Measurements from ENCODE around the gene CELF4. TPM values are rescaled to one million over a fixed set of nuclear protein-coding genes. Genes with fewer than 3 reads are reported as not detected.

CELF4 gene
- total and polyA plus RNA-seq, 2 donors (not counting 3 experiments of a cell fraction or from before 2014, with no cell fraction given) = not detected

GRCh38 chr18:37519510-37520135, 46.0 kb downstream of the CELF4 start:
- Histone ChIP-seq H3K4me1 (ENCODE audit: control insufficient read depth, extremely low read depth, insufficient read depth, low read length) (no peaks in the 10 kb centered on the region), H4K20me1 (replicated peaks; ENCODE audit: control insufficient read depth, extremely low read depth, insufficient read depth, low read length) (no peaks in the 10 kb centered on the region), H2AFZ (ENCODE audit: low read depth, low read length) (no peak overlapping the region), H3K9me1 (replicated peaks; ENCODE audit: control insufficient read depth, extremely low read depth, insufficient read depth, low read length) (no peaks in the 10 kb centered on the region), H3K9ac (replicated peaks; ENCODE audit: extremely low read depth, insufficient read depth, low read length) (no peak overlapping the region), H3K36me3 (ENCODE audit: control insufficient read depth in 2 of 2, extremely low read depth in 1 of 2, insufficient read depth in 2 of 2, low read length in 2 of 2) (no peaks in the 10 kb centered on the region), H3K27me3 (ENCODE audit: control insufficient read depth in 2 of 2, insufficient read depth in 2 of 2, low read length in 2 of 2) (peaks cover 7 to 11% of the 10 kb centered on the region in 2 experiments), H3K79me2 (ENCODE audit: control insufficient read depth, insufficient read depth, low read length) (no peaks in the 10 kb centered on the region), H3K9me3 (replicated peaks; ENCODE audit: control insufficient read depth, insufficient read depth, low read length) (no peaks in the 10 kb centered on the region), H3K4me3 (replicated peaks in 1 of 3; ENCODE audit: insufficient read depth in 1 of 3, low read depth in 1 of 3, low read length in 3 of 3) (no peak overlapping the region), H3K4me2 (ENCODE audit: insufficient read depth, low read length) (no peak overlapping the region), H3K27ac (ENCODE audit: insufficient read depth, low read depth, low read length) (no peak overlapping the region)
- dilution Hi-C loops (cut with MboI; ENCODE audit: extremely low pct_ligation_motif_present, low sequenced_read_pairs) (no loop called here), intact Hi-C loops (cut with micrococcal nuclease) (no loop called here)
- no TSS peak for BruUV-seq (replicated peaks)
- ChIA-PET CTCF (interaction anchor here (1.1 kb wide), 1 partner anchor 18 kb away, joined by 3 read pairs; no protein-coding TSS in a partner anchor), POLR2A (no interaction called here)
- DNase-seq (ENCODE audit: low read depth, low spot score) = no peak
- no peak for TF ChIP-seq POLR2A (IDR thresholded peaks at IDR 0.05; ENCODE audit: low read depth, low read length)
- no peak for FAIRE-seq

- Histone ChIP-seq H3K4me1 (ENCODE audit: control insufficient read depth, extremely low read depth, insufficient read depth, low read length) (no peaks in the 10 kb centered on the region), H3K9me3 (replicated peaks; ENCODE audit: control insufficient read depth, insufficient read depth, low read length) (no peaks in the 10 kb centered on the region), H4K20me1 (replicated peaks; ENCODE audit: control insufficient read depth, extremely low read depth, insufficient read depth, low read length) (no peaks in the 10 kb centered on the region), H3K4me3 (replicated peaks in 1 of 3; ENCODE audit: insufficient read depth in 1 of 3, low read depth in 1 of 3, low read length in 3 of 3) (no peak overlapping the region), H3K9me1 (replicated peaks; ENCODE audit: control insufficient read depth, extremely low read depth, insufficient read depth, low read length) (no peaks in the 10 kb centered on the region), H3K79me2 (ENCODE audit: control insufficient read depth, insufficient read depth, low read length) (no peaks in the 10 kb centered on the region), H3K9ac (replicated peaks; ENCODE audit: extremely low read depth, insufficient read depth, low read length) (no peak overlapping the region), H3K4me2 (ENCODE audit: insufficient read depth, low read length) (no peak overlapping the region), H2AFZ (ENCODE audit: low read depth, low read length) (no peak overlapping the region), H3K27me3 (ENCODE audit: control insufficient read depth in 2 of 2, insufficient read depth in 2 of 2, low read length in 2 of 2) (no peaks in the 10 kb centered on the region), H3K36me3 (ENCODE audit: control insufficient read depth in 2 of 2, extremely low read depth in 1 of 2, insufficient read depth in 2 of 2, low read length in 2 of 2) (no peaks in the 10 kb centered on the region), H3K27ac (ENCODE audit: insufficient read depth, low read depth, low read length) (no peak overlapping the region)
- ChIA-PET CTCF (no interaction called here), POLR2A (no interaction called here)
- intact Hi-C loops (cut with micrococcal nuclease) = no loop called here
- dilution Hi-C loops (cut with MboI; ENCODE audit: extremely low pct_ligation_motif_present, low sequenced_read_pairs) = no loop called here
- FAIRE-seq = no peak
- no TSS peak for BruUV-seq (replicated peaks)
- TF ChIP-seq FOS (IDR thresholded peaks at IDR 0.05; ENCODE audit: borderline replicate concordance, insufficient read depth, low read length) (no peak), MYC (IDR thresholded peaks at IDR 0.05; ENCODE audit: low read depth, low read length) (no peak), GATA2 (IDR thresholded peaks at IDR 0.05; ENCODE audit: insufficient read depth, insufficient read length, low read depth, low read length) (no peak), JUN (IDR thresholded peaks at IDR 0.05; ENCODE audit: borderline replicate concordance, insufficient read depth, insufficient read length, low read depth) (no peak), POLR2AphosphoS5 (IDR thresholded peaks at IDR 0.05; ENCODE audit: insufficient read depth, low read depth, low read length) (no peak), EZH2 (IDR thresholded peaks at IDR 0.05; ENCODE audit: borderline replicate concordance, low read depth, low read length, severe bottlenecking) (no peak)
- TF ChIP-seq, protein P1, sequence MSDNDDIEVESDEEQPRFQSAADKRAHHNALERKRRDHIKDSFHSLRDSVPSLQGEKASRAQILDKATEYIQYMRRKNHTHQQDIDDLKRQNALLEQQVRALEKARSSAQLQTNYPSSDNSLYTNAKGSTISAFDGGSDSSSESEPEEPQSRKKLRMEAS (IDR thresholded peaks at IDR 0.05; ENCODE audit: insufficient read depth, insufficient read length) = no peak
- TF ChIP-seq, protein P2, sequence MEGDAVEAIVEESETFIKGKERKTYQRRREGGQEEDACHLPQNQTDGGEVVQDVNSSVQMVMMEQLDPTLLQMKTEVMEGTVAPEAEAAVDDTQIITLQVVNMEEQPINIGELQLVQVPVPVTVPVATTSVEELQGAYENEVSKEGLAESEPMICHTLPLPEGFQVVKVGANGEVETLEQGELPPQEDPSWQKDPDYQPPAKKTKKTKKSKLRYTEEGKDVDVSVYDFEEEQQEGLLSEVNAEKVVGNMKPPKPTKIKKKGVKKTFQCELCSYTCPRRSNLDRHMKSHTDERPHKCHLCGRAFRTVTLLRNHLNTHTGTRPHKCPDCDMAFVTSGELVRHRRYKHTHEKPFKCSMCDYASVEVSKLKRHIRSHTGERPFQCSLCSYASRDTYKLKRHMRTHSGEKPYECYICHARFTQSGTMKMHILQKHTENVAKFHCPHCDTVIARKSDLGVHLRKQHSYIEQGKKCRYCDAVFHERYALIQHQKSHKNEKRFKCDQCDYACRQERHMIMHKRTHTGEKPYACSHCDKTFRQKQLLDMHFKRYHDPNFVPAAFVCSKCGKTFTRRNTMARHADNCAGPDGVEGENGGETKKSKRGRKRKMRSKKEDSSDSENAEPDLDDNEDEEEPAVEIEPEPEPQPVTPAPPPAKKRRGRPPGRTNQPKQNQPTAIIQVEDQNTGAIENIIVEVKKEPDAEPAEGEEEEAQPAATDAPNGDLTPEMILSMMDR (IDR thresholded peaks at IDR 0.05; ENCODE audit: extremely low read depth in 1 of 2, insufficient read depth in 1 of 2, low read depth in 1 of 2, low read length in 2 of 2) = no peak
- DNase-seq (ENCODE audit: low read depth, low spot score) = no peak
Measured at GRCh38 chr18:37516361-37516853, 49.2 kb downstream of the CELF4 start.
